ENCODE results near the gene SLC44A3.

DNA sequence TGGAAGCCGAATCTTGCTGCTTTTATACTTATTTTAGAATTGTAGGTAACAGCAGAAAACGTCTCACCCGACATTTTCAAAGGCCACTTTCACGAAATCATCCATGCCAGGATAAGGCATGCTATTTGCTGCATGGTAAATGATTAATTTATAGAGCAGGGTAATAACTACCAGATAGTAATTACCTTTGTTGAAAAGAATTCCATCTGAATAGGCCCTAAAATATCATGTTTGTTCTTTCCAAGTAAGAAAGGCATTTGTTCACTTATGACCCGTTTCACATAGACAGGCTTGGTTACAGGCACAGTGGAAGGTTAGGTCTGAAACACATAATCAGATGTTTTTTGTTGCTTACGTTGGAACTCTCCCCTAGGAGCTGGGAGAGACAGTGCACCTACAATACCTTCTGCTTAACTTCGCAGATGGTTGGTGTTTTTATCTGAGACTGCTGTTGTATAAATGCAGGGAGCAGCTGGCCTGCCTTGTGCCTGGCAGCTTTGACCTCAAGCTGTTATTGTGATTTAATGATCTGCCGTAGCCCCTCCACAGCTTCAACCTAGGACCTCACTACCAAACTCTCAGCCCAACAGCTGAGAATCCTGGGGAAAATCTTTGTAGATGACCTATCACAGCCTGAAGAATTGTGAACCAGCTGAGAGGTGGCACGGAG is 1.6 kb downstream of the SLC44A3 start:
- no peak for TF ChIP-seq FOXM1 (IDR thresholded peaks at IDR 0.05; ENCODE audit: low read depth)
- no peak for TF ChIP-seq FOXM1 (CRISPR knock-in tag; IDR thresholded peaks at IDR 0.05; ENCODE audit: low read depth)
- no peak for TF ChIP-seq KDM4B (IDR thresholded peaks at IDR 0.05; ENCODE audit: borderline replicate concordance in 2 of 2, low read depth in 1 of 2)
- TF ChIP-seq, protein P1, sequence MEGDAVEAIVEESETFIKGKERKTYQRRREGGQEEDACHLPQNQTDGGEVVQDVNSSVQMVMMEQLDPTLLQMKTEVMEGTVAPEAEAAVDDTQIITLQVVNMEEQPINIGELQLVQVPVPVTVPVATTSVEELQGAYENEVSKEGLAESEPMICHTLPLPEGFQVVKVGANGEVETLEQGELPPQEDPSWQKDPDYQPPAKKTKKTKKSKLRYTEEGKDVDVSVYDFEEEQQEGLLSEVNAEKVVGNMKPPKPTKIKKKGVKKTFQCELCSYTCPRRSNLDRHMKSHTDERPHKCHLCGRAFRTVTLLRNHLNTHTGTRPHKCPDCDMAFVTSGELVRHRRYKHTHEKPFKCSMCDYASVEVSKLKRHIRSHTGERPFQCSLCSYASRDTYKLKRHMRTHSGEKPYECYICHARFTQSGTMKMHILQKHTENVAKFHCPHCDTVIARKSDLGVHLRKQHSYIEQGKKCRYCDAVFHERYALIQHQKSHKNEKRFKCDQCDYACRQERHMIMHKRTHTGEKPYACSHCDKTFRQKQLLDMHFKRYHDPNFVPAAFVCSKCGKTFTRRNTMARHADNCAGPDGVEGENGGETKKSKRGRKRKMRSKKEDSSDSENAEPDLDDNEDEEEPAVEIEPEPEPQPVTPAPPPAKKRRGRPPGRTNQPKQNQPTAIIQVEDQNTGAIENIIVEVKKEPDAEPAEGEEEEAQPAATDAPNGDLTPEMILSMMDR (IDR thresholded peaks at IDR 0.05 in 2 of 3, conservative IDR thresholded peaks at IDR 0.05 in 1 of 3; ENCODE audit: insufficient read depth in 2 of 3, low read depth in 1 of 3, low read length in 3 of 3): no peak
- TF ChIP-seq, protein P2, sequence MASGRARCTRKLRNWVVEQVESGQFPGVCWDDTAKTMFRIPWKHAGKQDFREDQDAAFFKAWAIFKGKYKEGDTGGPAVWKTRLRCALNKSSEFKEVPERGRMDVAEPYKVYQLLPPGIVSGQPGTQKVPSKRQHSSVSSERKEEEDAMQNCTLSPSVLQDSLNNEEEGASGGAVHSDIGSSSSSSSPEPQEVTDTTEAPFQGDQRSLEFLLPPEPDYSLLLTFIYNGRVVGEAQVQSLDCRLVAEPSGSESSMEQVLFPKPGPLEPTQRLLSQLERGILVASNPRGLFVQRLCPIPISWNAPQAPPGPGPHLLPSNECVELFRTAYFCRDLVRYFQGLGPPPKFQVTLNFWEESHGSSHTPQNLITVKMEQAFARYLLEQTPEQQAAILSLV (tag; IDR thresholded peaks at IDR 0.05): no peak
- TF ChIP-seq ELF1 (tag; IDR thresholded peaks at IDR 0.05): no peak
- no peak for TF ChIP-seq ZFP1 (CRISPR knock-in tag; IDR thresholded peaks at IDR 0.05)
- TF ChIP-seq, protein P3, sequence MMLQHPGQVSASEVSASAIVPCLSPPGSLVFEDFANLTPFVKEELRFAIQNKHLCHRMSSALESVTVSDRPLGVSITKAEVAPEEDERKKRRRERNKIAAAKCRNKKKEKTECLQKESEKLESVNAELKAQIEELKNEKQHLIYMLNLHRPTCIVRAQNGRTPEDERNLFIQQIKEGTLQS (IDR thresholded peaks at IDR 0.05): no peak
- TF ChIP-seq, protein P3 (CRISPR knock-in tag; conservative IDR thresholded peaks at IDR 0.05): no peak
- TF ChIP-seq, protein P4, sequence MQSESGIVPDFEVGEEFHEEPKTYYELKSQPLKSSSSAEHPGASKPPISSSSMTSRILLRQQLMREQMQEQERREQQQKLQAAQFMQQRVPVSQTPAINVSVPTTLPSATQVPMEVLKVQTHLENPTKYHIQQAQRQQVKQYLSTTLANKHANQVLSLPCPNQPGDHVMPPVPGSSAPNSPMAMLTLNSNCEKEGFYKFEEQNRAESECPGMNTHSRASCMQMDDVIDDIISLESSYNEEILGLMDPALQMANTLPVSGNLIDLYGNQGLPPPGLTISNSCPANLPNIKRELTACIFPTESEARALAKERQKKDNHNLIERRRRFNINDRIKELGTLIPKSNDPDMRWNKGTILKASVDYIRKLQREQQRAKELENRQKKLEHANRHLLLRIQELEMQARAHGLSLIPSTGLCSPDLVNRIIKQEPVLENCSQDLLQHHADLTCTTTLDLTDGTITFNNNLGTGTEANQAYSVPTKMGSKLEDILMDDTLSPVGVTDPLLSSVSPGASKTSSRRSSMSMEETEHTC (IDR thresholded peaks at IDR 0.05): no peak
- TF ChIP-seq, protein P5, sequence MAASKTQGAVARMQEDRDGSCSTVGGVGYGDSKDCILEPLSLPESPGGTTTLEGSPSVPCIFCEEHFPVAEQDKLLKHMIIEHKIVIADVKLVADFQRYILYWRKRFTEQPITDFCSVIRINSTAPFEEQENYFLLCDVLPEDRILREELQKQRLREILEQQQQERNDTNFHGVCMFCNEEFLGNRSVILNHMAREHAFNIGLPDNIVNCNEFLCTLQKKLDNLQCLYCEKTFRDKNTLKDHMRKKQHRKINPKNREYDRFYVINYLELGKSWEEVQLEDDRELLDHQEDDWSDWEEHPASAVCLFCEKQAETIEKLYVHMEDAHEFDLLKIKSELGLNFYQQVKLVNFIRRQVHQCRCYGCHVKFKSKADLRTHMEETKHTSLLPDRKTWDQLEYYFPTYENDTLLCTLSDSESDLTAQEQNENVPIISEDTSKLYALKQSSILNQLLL (CRISPR knock-in tag; IDR thresholded peaks at IDR 0.05; ENCODE audit: borderline replicate concordance): no peak
- TF ChIP-seq LEF1 (IDR thresholded peaks at IDR 0.05): no peak
- TF ChIP-seq RAD21 (CRISPR knock-in tag; conservative IDR thresholded peaks at IDR 0.05 in 1 of 2, IDR thresholded peaks at IDR 0.05 in 1 of 2): no peak
- TF ChIP-seq, protein P6, sequence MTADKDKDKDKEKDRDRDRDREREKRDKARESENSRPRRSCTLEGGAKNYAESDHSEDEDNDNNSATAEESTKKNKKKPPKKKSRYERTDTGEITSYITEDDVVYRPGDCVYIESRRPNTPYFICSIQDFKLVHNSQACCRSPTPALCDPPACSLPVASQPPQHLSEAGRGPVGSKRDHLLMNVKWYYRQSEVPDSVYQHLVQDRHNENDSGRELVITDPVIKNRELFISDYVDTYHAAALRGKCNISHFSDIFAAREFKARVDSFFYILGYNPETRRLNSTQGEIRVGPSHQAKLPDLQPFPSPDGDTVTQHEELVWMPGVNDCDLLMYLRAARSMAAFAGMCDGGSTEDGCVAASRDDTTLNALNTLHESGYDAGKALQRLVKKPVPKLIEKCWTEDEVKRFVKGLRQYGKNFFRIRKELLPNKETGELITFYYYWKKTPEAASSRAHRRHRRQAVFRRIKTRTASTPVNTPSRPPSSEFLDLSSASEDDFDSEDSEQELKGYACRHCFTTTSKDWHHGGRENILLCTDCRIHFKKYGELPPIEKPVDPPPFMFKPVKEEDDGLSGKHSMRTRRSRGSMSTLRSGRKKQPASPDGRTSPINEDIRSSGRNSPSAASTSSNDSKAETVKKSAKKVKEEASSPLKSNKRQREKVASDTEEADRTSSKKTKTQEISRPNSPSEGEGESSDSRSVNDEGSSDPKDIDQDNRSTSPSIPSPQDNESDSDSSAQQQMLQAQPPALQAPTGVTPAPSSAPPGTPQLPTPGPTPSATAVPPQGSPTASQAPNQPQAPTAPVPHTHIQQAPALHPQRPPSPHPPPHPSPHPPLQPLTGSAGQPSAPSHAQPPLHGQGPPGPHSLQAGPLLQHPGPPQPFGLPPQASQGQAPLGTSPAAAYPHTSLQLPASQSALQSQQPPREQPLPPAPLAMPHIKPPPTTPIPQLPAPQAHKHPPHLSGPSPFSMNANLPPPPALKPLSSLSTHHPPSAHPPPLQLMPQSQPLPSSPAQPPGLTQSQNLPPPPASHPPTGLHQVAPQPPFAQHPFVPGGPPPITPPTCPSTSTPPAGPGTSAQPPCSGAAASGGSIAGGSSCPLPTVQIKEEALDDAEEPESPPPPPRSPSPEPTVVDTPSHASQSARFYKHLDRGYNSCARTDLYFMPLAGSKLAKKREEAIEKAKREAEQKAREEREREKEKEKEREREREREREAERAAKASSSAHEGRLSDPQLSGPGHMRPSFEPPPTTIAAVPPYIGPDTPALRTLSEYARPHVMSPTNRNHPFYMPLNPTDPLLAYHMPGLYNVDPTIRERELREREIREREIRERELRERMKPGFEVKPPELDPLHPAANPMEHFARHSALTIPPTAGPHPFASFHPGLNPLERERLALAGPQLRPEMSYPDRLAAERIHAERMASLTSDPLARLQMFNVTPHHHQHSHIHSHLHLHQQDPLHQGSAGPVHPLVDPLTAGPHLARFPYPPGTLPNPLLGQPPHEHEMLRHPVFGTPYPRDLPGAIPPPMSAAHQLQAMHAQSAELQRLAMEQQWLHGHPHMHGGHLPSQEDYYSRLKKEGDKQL (CRISPR knock-in tag; IDR thresholded peaks at IDR 0.05; ENCODE audit: borderline replicate concordance): no peak
- TF ChIP-seq MTA2 (IDR thresholded peaks at IDR 0.05; ENCODE audit: low read depth): no peak
- TF ChIP-seq CBFA2T2 (conservative IDR thresholded peaks at IDR 0.05): no peak

All from K562 (cell line).